Stimulated activated CD4-positive, alpha-beta T cell treated with anti-CD3 and anti-CD28 coated beads, Interleukin-1b, Interleukin-23, amount 100 ng/mL, for 4 hours (primary cell): ENCODE measurements around the gene SPANXN5.
"Not testable (repeated sequence)": the region's sequence is repeated elsewhere in the genome, so short reads cannot be mapped to it uniquely, and the experiment has no call there.

Source experiments
- DNase-seq, 2 donors: peaks; one replicate each; pipeline ENCODE4 v3.0.0-alpha.2; 2020; ENCODE audit warnings: low read depth in 2 of 2

SPANXN5 gene

GRCh38 chrX:52797327-52797726 is at the start of gene SPANXN5:
TSS of gene SPANXN5 (minus strand) at chrX:52797427. CDS start at chrX:52797348, 79 bp downstream.
- not testable (repeated sequence) for DNase-seq

- not testable (repeated sequence) for DNase-seq
Observed at GRCh38 chrX:52843619-52844018, 46.4 kb upstream of the SPANXN5 start.

GRCh38 chrX:52839137-52839536 is 41.9 kb upstream of the SPANXN5 start:
- DNase-seq: no peak

GRCh38 chrX:52830551-52830950 is 33.3 kb upstream of the SPANXN5 start:
- DNase-seq: no peak

- DNase-seq: no peak
Observed at GRCh38 chrX:52824608-52825007, 27.4 kb upstream of the SPANXN5 start.

- no peak for DNase-seq
Observed at GRCh38 chrX:52821079-52821760, 24.0 kb upstream of the SPANXN5 start.

GRCh38 chrX:52819788-52820187 is 22.6 kb upstream of the SPANXN5 start:
- DNase-seq: no peak

GRCh38 chrX:52811065-52811625 is 13.9 kb upstream of the SPANXN5 start, which contains the start of gene XAGE5:
TSS of gene XAGE5 (plus strand) at chrX:52811287. CDS start at chrX:52812567, 1,280 bp downstream.
- DNase-seq: no peak

GRCh38 chrX:52804876-52805275 is 7.6 kb upstream of the SPANXN5 start:
- DNase-seq: not testable (repeated sequence)

- DNase-seq: not testable (repeated sequence)
Observed at GRCh38 chrX:52773504-52773903, 23.7 kb downstream of the SPANXN5 start.

- DNase-seq: not testable (repeated sequence)
Observed at GRCh38 chrX:52765983-52766382, 31.2 kb downstream of the SPANXN5 start.

- not testable (repeated sequence) for DNase-seq
Observed at GRCh38 chrX:52750952-52751351, 46.3 kb downstream of the SPANXN5 start, which contains the start of gene SSX2B. TSS of gene SSX2B (plus strand) at chrX:52751252. CDS start at chrX:52752681, 1,429 bp downstream.
